ENCODE measurements around the gene CES2.

Gene CES2

DNA sequence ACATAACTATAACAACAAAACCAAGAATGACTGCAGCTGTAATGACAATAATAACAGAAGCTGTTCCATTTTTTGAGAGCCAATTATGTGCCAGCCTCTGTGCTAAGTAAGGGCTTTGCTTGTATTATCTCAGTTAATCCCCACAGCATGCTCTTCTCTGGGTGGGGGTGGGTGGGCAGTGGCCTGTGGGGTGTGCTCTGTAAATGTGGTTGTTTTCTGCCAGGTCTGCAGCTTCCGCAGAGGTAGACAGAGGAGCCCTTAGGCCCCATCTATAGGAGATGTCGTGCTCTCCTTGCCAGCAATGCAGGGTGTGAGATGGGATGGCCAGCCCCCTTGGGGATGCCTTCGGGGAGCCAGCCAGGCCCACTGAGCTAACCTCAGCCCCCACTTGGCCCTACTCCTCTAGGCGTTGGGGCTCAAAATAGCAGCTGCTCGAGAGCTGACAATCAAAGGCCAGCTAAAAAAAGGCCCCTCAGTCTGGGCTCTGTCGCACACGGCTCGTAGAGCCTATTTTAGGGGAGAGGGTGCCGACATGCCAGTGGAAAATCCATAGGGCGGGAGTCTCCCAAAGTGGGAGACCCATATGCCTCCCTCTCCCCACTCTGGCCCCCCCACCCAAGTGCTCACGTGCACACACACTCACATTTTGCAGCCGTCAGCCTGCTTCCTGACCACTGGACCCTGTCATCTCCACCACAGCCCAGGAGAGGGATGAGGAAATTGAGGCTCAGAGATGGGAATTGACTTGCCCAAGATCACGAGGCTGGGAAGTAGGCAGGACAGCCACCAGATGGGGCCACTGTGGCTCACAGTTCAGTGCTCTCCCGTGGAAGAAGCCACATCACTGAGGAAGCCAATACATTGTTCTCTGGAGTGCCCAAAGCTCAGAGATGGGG lies 32.4 kb upstream of the CES2 start:
- DNase-seq (ENCODE audit: low spot score), result no peak

DNA sequence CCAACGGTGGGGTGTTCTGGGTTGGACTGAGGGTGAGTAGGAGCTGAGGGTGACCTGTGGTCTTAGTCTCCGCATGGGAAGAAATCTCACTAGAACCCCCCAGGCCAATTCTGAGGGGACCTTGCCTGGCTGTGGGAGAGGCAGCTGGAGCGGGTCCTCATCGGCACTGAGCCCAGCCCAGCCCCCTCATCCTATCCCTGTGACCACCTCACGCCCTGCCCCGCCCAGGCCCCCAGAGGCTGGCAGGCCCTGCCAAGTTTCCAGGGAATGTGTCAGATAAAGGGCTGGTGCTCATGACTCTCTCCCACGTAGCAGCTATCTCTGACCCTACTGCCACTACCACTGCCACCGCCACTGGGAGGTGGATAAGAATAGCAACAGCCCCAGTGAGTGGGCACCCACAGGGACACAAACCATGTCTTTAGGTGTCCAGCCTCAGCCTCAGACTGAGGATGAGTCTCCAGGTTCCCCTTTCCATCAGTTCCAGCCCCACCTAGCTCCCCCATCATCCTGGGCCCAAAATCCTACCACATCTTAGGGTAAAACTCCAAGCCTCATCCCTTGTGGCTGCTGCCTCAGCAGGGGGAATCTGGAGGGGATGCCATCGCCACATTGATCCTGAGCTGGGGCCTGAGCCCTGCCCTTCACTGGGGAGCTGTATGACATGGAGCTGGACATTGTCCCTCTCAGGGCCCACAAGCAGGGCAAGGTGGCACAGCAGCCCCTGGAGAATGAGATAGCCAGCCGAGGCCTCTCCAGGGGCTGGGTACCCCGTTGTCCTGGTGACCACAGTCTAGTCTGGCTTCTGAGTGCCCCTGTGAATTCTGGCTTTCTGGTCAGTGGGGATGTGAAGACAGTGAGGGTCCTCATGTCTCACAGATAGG lies 31.5 kb upstream of the CES2 start:
- DNase-seq (ENCODE audit: low spot score), result no peak

DNA sequence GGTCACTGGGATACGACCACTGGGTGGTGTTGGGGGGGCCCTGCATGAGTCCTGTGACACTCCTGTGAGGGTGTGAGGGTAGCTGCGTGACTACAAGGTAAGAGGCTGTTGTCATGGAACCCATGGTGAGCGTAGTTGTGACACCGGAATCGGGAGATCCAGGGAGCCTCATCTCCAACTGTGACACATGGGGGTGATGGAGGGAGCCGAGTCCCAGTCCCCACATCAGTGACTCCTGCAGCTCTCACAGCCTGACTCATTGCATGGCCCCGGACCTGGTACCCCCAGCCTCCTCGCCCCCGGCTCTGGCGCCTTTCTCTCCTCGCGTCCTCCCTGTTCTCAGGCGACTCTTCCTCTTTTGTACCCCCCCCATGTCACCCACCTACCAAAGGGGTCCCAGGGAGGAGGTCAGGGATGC lies 30.9 kb upstream of the CES2 start:
- DNase-seq (ENCODE audit: low spot score), result no peak

DNA sequence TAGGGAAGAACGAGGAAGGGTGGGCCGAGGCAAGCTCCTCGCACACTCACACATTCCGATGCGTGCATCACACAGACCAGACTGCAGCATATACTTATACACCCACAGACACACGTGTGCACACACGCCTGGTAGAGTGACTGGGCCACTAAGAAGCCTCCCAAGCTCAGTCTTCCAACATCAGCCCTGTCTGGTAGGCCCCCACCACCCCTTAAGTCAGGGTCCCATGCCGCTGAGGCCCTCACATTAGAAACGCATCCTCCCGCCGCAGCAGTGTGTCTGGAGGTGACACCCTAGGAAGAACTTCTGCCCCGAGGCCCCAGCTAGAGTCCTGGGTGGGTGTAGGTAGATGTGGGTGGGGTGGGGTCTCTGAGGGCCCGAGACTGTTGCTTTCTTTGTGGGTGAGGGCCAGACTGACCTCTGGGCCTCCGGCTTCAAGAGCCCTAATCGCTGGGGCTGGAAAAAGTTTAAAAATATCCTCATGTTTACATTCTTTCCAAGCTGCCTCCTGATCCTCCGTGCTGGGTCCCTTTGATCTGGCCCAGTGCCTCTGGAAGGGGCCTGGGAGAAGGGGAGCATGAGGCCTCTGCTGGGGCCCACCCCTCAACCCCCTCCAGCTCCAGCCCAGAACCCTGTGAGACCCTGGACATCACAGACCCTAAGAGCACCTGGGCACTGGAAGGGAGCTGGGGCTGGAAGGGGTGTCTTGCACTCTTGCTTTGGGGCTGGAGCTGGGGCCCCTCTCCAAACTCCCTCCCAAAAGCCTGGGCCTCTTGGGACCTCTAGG lies 30.3 kb upstream of the CES2 start:
- DNase-seq (ENCODE audit: low spot score), result no peak

DNA sequence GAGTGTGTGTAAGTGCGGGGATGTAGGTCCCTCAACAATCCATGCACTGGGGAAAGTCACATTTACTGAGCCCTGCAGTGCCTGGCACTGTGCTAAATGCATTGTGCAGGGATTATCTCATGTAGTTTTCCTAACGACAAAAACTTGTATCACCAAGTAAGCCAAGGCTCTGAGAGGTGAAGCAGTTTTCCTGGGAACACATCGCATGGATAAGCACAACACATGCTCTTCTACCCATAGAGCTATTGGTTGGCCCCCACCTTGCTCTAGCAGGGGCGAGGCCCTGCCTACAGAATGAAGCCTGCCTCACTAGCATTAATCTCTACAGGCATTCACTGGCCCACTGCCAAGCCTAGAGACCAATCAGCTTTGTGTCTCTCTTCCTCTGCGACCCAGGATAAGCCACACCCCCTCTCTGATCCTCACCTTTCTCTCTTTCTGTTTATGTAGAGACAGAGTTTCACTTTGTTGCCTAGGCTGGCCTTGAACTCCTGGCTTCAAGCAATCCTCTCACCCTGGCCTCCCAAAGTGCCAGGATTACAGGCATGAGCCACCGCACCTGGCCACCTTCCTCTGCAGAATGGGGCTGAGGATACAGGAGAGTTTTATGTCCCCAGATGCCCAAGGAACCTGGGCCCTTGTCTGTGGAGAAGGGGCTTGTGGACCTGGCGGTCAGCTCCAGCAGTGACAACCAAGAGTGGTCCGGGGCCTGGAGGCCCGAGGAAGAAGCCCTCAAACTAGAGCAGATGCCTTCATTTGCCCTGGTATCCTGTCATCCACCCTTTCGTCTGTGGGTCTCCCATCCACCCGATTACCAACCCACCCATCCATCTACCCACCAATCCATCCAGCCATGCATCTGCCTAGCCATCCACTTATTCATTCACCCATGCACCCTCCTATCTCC lies 29.4 kb upstream of the CES2 start:
- peak; percentile 84 for DNase-seq (ENCODE audit: low spot score)

DNA sequence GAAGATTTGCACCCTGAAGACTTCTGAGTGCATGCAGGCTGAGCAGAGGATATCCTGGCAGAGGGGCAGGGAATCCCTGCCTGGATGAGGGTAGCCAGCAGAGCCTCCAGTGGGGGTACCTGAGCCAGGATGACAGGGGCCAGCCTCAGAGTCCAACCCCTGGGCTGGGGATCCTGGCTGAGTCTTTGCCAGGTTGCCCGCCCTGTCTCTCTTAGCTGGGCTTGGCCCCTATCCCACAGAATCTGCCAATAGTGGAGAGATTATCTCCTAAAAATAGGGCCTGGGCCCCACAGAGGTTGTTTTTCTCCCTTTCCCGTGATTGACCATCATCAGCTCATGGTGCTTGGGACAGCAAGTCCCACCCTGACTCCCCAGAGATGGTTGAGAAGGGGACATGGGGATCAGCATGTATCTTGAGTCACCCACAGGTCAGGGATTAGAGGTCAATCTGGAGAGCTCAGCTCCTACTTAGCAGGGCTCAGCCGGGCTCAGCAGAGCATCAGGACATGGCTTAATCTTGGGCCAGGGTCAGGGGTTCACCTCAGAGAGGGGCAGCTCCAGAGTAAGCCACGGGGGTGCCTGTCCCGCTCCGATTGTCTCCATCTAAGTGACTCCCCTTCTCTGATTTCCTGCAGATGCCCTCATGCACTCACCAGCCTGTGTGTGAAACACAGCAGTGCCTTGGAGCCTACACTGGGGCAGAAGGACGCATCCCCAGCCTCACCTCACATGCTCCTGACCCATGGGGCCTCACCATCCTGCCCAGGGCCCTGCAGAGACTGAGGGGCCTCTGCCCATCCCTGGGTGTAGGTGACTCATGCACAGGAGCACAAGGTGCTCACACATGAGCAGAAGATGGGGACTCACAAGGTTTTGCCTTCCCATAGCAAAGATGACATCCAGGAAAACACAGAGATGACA lies 28.1 kb upstream of the CES2 start:
- DNase-seq (ENCODE audit: low spot score), result no peak

DNA sequence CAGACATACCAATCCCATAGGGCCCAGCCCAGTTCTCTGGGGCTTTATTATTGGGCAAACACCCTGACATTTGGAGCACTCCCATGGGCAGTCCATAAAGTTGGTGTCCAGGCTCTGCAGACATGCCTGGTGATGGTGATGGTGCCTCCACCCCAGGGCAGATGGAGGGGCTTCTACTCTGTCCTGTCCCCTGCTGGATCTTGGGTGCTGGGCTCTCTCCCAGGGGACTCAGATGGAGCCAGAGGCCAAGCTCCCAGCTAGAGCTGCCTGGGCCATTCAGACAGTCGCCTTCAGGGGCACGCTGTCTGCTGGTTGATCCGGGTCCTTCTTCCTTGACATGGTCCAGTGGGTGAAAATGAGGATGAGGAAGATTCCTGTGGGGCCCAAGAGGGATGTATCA lies 27.2 kb upstream of the CES2 start:
- no peak for DNase-seq (ENCODE audit: low spot score)

DNA sequence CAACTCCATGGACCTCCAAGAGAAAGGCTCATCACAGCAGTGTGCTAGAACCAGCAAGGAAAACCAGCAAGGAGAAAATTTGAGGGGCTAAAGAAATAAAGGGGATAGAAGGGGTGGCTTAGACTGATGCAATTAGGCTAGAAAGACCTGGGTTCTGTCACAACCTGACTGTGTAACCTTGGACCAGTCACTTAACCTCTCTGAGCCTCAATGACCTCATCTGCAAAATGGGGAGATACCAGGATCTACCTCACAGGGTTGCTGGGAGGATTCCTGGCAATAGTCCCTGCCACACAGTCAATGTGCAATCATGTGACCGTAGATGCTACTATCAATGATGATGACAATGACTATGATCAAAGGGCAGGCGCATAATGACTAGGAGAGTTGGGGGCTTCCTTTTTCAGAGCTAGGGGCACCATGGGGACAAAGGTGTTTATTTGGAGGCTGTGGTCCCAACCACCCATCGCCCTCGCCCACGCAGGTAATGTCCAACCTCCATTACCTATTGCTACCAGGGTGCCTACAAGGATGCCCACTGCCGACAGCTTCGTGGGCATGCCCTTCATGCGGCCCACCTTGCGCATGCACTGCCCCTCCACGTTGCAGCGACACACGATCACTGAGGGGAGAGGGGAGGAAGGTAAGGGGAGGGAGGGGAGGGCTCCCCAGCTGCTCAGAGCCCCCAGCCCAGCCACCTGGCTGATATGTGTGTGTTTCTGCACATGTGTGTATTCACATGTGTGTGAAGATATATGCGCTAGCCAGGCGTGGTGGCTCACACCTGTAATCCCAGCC lies 26.4 kb upstream of the CES2 start:
- no peak for DNase-seq (ENCODE audit: low spot score)

DNA sequence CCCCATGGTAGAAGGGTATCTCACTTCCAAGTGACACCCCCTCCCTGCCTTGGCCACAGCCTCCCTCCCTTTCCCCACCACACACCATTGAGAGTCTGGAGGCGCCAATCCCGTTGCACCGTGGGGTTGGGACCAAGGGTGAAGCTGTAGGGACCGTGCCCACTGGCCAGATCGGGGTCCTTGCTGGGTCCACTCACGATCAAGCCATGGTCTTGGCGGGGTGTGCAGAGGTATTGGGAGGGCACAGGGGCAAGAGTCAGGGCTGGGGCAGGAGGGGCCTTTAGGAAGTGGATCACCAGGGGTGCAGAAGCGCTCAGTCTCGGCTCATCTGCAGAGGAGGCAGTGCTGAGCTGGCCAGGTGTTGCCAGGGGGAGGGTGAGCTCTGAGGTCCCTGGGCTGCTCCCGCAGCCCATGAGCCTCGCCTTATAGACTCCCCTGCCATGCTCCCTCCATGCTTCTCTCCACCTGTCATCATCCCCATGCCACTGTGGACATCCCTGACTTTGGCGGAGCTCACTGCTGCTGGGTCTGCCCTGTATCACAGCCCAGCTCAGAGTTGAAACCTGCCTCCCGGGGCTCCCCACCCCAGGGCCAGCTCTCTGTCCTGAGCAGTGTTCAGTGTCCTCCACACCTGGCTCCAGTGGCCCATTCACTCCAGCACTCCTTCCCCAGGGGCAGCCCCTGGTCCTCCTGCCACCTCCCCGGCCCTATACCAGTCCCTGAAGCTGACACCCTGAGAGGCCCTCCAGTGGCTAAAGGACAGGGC lies 25.0 kb upstream of the CES2 start:
- no peak for DNase-seq (ENCODE audit: low spot score)

DNA sequence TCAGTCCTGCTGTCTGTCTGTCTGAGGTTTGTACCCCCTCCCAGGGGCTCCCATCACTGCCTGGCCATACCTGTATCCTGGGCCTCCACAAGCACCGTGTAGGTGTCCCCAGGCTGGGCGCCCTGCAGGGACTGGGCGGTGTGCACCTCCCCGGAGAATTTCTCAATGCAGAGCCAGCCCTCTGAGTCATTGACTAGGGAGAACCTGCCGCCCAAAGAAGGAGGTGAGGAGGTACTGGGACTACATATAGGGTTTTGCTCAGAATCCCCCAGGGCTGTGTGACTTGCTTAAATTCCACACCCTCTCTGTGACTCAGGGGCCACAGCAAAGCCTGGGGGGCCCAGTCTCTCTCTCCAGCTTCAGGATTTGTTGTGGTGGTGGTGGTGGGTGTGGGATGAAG lies 24.2 kb upstream of the CES2 start:
- DNase-seq (ENCODE audit: low spot score), result no peak

DNA sequence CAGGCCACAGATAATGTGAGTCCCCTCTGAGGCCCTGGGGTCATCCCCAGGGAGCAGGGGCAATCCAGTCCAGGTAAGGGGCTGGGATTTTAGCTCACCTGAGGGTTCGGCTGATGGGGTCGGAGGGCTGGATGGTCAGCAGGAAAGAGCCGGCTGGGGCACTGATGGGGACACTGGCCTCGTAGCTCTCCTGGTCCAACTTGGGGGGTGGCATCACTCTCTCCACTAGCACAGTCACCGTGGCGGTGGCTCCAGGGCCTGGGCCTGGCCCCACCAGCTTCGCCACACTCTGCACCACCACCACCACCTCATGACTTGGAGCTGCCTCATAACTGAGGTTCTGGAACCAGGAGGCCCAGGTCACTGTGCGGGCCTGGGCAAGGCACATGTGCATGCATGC lies 23.5 kb upstream of the CES2 start:
- DNase-seq (ENCODE audit: low spot score), result no peak

DNA sequence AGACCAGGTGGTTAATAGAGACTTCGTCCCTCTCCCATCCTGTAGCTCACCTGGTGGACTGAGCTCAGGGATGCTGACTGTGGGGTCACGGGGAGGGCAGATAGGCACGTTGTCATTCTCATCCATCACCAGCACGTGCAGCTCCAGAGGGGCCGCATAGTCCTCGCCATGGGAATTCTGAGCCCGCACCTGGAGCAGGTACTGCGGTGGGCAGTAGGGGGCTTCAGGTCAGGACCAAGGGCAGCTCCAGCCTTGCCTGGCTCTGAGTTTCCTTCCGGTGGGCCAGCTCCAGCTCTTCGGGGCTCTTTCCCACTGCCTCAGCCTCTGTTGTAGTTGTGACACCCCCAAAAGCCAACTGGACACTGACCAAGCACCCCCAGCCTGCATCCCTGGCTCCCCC lies 22.2 kb upstream of the CES2 start:
- DNase-seq (ENCODE audit: low spot score), result peak; percentile 88

DNA sequence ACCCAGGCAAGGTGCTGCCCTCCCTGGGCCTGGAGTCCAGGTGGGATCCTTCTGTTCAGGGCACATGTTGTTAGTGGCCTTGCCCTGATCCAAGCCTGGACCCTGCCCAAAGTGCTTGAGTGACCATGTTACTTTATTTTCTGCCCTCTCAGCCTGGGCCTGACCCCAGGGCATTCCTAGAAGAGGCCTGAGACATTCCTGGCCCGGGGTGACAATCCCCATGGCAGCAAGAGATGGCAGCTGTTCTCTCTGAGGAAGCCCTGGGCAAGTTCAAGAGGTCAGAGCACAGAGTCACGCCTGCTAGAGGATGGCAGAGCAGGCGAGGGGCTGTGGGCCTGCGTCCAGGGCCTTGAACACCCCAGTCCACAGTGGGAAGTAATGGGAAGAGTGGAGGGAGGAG lies 21.6 kb upstream of the CES2 start:
- DNase-seq (ENCODE audit: low spot score), result no peak

DNA sequence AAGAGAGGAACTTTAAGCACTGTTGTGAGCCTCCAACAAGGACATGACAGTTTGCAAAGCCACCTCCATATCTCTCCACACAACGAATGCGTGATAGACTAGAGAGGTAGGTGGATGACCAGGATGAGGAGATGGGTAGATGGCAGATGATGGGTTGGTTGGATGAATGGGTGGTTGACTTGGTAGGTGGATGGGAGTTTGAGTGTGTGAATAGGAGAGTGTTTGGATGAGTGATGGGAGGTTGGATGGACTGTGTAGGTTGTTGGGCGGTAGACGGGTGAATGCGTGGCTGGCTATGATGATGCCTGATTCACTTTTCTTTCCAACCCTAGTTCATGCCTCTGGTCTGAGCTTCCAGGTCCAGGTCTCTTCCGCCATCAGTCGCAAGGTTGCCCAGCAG lies 20.8 kb upstream of the CES2 start:
- DNase-seq (ENCODE audit: low spot score), result no peak

DNA sequence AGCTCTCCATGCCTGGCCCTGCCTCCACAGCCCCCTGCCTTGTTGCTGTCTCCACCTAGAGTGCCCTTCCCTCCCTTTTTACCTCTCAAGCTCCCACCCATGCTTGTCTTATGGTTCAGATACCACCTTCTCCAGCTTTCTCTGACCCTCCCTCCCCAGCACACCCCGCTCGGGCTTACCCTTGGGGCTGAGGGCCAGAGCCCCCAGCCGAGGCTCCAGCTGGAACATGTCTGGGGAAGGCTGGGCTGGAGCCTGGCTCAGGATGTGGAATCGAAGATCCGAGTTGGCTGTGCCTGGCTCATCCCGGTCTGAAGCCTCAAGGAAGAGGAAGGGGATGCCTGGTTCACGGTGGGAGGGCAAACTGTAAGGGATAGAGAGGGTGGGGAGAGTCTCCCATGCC lies 20.3 kb upstream of the CES2 start:
- DNase-seq (ENCODE audit: low spot score), result no peak

DNA sequence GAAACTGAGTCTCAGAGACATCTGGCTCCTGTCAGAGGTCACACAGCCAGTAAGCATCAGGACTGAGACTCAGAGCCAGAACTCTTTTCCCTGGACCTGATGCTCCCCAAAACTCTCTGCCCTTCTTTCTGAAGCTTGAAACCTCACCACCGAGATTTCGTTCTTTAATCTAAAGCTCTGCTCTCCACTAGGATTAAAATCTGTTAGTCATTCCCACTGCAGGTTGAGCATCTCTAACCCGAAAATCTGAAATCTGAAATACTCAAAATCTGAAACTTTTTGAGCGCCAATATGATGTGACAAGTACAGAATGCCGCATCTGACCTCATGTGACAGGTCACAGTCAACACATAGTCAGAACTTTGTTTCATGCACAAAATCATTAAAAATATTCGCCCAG lies 18.8 kb upstream of the CES2 start:
- no peak for DNase-seq (ENCODE audit: low spot score)

DNA sequence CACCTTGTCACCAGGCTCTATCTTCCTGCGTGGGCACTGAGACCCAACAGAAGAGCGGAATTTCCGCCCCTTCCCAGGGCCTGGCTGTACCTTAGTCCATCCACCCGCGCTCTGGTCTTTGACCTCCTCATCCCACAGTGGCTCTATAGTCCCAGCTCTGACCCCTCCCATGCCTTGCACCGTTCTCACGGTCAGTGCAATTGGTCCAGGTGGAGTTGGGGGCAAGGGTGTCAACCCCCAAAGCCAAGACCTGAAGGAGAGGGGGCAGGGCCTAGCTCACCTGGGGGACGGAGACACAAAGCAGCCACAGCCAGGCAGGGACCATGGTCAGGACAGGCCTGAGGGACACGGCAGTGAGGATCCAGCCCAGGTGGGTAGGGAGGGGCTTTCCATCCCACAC lies 17.6 kb upstream of the CES2 start:
- no peak for DNase-seq (ENCODE audit: low spot score)

DNA sequence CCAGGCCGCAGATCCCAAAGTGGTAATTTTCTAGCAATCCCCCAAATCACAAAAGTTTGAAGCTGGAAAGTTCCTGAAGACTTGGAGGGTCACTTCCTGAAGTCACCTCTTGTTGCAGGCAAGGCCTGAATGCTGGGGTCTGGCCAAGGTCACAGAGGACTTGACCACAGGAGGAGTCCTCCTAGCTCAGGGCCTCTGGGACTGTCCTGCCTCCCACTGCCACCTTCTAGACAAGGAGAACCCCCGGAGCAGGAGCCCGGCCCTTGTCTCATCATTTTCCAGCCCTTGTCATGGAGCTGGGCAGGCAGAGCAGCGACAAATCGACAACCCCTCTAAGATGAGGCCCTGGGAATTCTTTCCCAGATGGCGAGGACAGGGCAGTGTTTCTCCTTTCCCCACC lies 17.0 kb upstream of the CES2 start:
- DNase-seq (ENCODE audit: low spot score), result no peak

All from iPS-NIHi11 (cell line).